IMR-90 (cell line): ENCODE results near the gene LRP1-AS. TPM values are rescaled to one million over a fixed set of nuclear protein-coding genes. Genes with fewer than 3 reads are reported as not detected.

Experiments used
- ATAC-seq: fragments of 200-7000 bp; cut with Tn5 transposase; 2 replicates; pipeline ENCODE4 v1.9.1; 2020; ENCODE audit warnings: low read depth, mild to moderate bottlenecking, moderate library complexity
- BruUV-seq: library from RNA; stranded (reverse); fragments of 400-500 nt; replicated peaks from 2 replicates; lab custom pipeline; 2021; lab: Mats Ljungman, UMichigan
- CTCF ChIA-PET: fragments of 300-600 bp; formaldehyde crosslinking; extraction: SDS; loops from one replicate; lab custom pipeline; 2021; ENCODE audit warnings: antibody characterized with exemption; lab: Yijun Ruan, JAX
- POLR2A ChIA-PET: fragments of 300-600 bp; sonication (Branson Sonifier 250); formaldehyde crosslinking; loops from one replicate; lab custom pipeline; 2022; ENCODE audit warnings: antibody characterized with exemption; ENCODE audit not compliant: unreplicated experiment; lab: Charles Lee
- DNase-seq: peaks from one replicate; pipeline ENCODE4 v3.0.0; 2013
- H2AFZ ChIP-seq: replicated peaks from 2 replicates; pipeline ENCODE3; 2013; ENCODE audit warnings: low read length, mild to moderate bottlenecking; ENCODE audit not compliant: poor library complexity
- H2AK5ac ChIP-seq: 2 replicates; pipeline ENCODE4 v1.6.1; 2013; ENCODE audit warnings: low read depth, low read length, inconsistent platforms
- H2AK9ac ChIP-seq: replicated peaks from 2 replicates; pipeline ENCODE3; 2013; ENCODE audit warnings: mild to moderate bottlenecking, low read depth, low read length, moderate library complexity; ENCODE audit not compliant: poor library complexity
- H2BK120ac ChIP-seq: 2 replicates; pipeline ENCODE4 v1.6.1; 2013; ENCODE audit warnings: low read depth, low read length, inconsistent platforms
- H2BK15ac ChIP-seq: 3 replicates; pipeline ENCODE4 v1.6.1; 2013; ENCODE audit warnings: low read depth, low read length, inconsistent platforms
- H2BK20ac ChIP-seq: 2 replicates; pipeline ENCODE4 v1.6.1; 2013; ENCODE audit warnings: low read depth, mild to moderate bottlenecking, inconsistent platforms, low read length, moderate library complexity
- H2BK5ac ChIP-seq: 2 replicates; pipeline ENCODE4 v1.6.1; 2013; ENCODE audit warnings: mild to moderate bottlenecking, low read depth, low read length, inconsistent platforms; ENCODE audit not compliant: poor library complexity, severe bottlenecking
- H3K14ac ChIP-seq: replicated peaks from 2 replicates; pipeline ENCODE4 v1.6.1; 2013; ENCODE audit warnings: low read depth, low read length, inconsistent platforms
- H3K18ac ChIP-seq: 2 replicates; pipeline ENCODE4 v1.6.1; 2013; ENCODE audit warnings: low read depth, low read length, control low read depth
- H3K23ac ChIP-seq: 2 replicates; pipeline ENCODE4 v1.6.1; 2013; ENCODE audit warnings: low read depth, low read length, inconsistent platforms
- H3K27ac ChIP-seq: 2 replicates; pipeline ENCODE4 v1.5.1; 2013; ENCODE audit warnings: mild to moderate bottlenecking, control low read depth, low read length; ENCODE audit not compliant: insufficient read depth
- H3K27me3 ChIP-seq: 2 replicates; pipeline ENCODE4 v1.6.1; 2013; ENCODE audit warnings: low read length; ENCODE audit not compliant: control insufficient read depth, insufficient read depth
- H3K36me3 ChIP-seq: 2 replicates; pipeline ENCODE4 v1.6.1; 2013; ENCODE audit warnings: low read length, mixed read lengths; ENCODE audit not compliant: control insufficient read depth, insufficient read depth
- H3K4ac ChIP-seq: 2 replicates; pipeline ENCODE4 v1.6.1; 2013; ENCODE audit warnings: low read depth, low read length, inconsistent platforms
- H3K4me1 ChIP-seq: 2 replicates; pipeline ENCODE4 v1.6.1; 2013; ENCODE audit warnings: low read length, mixed read lengths; ENCODE audit not compliant: control insufficient read depth, insufficient read depth
- H3K4me2 ChIP-seq: 2 replicates; pipeline ENCODE4 v1.6.1; 2013; ENCODE audit warnings: low read depth, mild to moderate bottlenecking, control low read depth, low read length, moderate library complexity
- H3K4me3 ChIP-seq: 2 replicates; pipeline ENCODE4 v1.5.1; 2013; ENCODE audit warnings: low read depth, mild to moderate bottlenecking, control low read depth, low read length, moderate library complexity; ENCODE audit not compliant: insufficient read depth
- H3K56ac ChIP-seq: 2 replicates; pipeline ENCODE4 v1.6.1; 2013; ENCODE audit warnings: low read length, inconsistent platforms; ENCODE audit not compliant: insufficient read depth; ENCODE audit errors: extremely low read depth
- H3K79me1 ChIP-seq, 2 experiments: 2 replicates each; pipeline ENCODE4 v1.6.1; 2013; ENCODE audit warnings: low read length in 2 of 2, inconsistent platforms in 1 of 2, low read depth in 1 of 2
- H3K9ac ChIP-seq: 2 replicates; pipeline ENCODE4 v1.6.1; 2013; ENCODE audit warnings: low read depth, low read length, control low read depth
- H3K9me1 ChIP-seq: 2 replicates; pipeline ENCODE4 v1.6.1; 2013; ENCODE audit warnings: low read length, inconsistent platforms; ENCODE audit not compliant: insufficient read depth
- H3K9me3 ChIP-seq: 2 replicates; pipeline ENCODE4 v1.6.1; 2013; ENCODE audit warnings: low read length; ENCODE audit not compliant: control insufficient read depth, insufficient read depth
- H4K20me1 ChIP-seq: 2 replicates; pipeline ENCODE4 v1.6.1; 2013; ENCODE audit warnings: low read length, inconsistent platforms; ENCODE audit not compliant: insufficient read depth
- H4K5ac ChIP-seq: 2 replicates; pipeline ENCODE4 v1.6.1; 2013; ENCODE audit warnings: mild to moderate bottlenecking, low read depth, low read length, control low read depth
- H4K8ac ChIP-seq, 2 experiments: 2 replicates each; pipeline ENCODE4 v1.6.1; 2013; ENCODE audit warnings: low read depth in 2 of 2, low read length in 2 of 2, control low read depth in 1 of 2, inconsistent platforms in 1 of 2
- H4K91ac ChIP-seq: 2 replicates; pipeline ENCODE4 v1.6.1; 2013; ENCODE audit warnings: low read depth, low read length, inconsistent platforms; ENCODE audit not compliant: insufficient read depth
- BHLHE40 ChIP-seq: fragments of 150-350 bp; IDR thresholded peaks from 2 replicates; pipeline ENCODE4 v1.6.1; 2016; ENCODE audit warnings: mild to moderate bottlenecking, low read depth, low read length
- CEBPB ChIP-seq: IDR thresholded peaks from 2 replicates; pipeline ENCODE4 v1.6.1; 2012; ENCODE audit warnings: low read depth, low read length, improper control_type of control experiment
- CHD1 ChIP-seq: IDR thresholded peaks from 2 replicates; pipeline ENCODE4 v1.6.1; 2012; ENCODE audit warnings: low read depth, low read length, improper control_type of control experiment
- CTCF ChIP-seq: conservative IDR thresholded peaks from 2 replicates; pipeline ENCODE4 v1.5.1; 2012; ENCODE audit warnings: mild to moderate bottlenecking, low read depth, low read length, improper control_type of control experiment
- ELK1 ChIP-seq: fragments of 150-350 bp; IDR thresholded peaks from 2 replicates; pipeline ENCODE4 v1.6.1; 2016; ENCODE audit warnings: low read depth, mild to moderate bottlenecking, low read length, moderate library complexity, borderline replicate concordance
- FOS ChIP-seq: fragments of 150-350 bp; IDR thresholded peaks from 2 replicates; pipeline ENCODE4 v1.6.1; 2016; ENCODE audit warnings: low read depth, low read length
- MAFK ChIP-seq: IDR thresholded peaks from 2 replicates; pipeline ENCODE4 v1.6.1; 2012; ENCODE audit warnings: low read depth, low read length, improper control_type of control experiment
- MAZ ChIP-seq: IDR thresholded peaks from 2 replicates; pipeline ENCODE4 v1.6.1; 2012; ENCODE audit warnings: low read depth, mild to moderate bottlenecking, low read length, improper control_type of control experiment, moderate library complexity, borderline replicate concordance
- MXI1 ChIP-seq: IDR thresholded peaks from 2 replicates; pipeline ENCODE4 v1.6.1; 2012; ENCODE audit warnings: low read depth, mild to moderate bottlenecking, low read length, moderate library complexity, borderline replicate concordance
- NFE2L2 ChIP-seq: fragments of 150-350 bp; IDR thresholded peaks from 2 replicates; pipeline ENCODE4 v1.6.1; 2016; ENCODE audit warnings: low read depth, mild to moderate bottlenecking, low read length
- POLR2A ChIP-seq: IDR thresholded peaks from 2 replicates; pipeline ENCODE4 v1.6.1; 2012; ENCODE audit warnings: mild to moderate bottlenecking, low read depth, low read length
- RAD21 ChIP-seq: IDR thresholded peaks from 2 replicates; pipeline ENCODE4 v1.6.1; 2012; ENCODE audit warnings: low read length, improper control_type of control experiment
- RCOR1 ChIP-seq: IDR thresholded peaks from 2 replicates; pipeline ENCODE4 v1.6.1; 2012; ENCODE audit warnings: mild to moderate bottlenecking, low read length, improper control_type of control experiment; ENCODE audit not compliant: insufficient replicate concordance
- RFX5 ChIP-seq: IDR thresholded peaks from 2 replicates; pipeline ENCODE4 v1.8.0; 2012; ENCODE audit warnings: low read depth, mild to moderate bottlenecking, low read length, moderate library complexity
- USF2 ChIP-seq: fragments of 150-350 bp; IDR thresholded peaks from 2 replicates; pipeline ENCODE4 v1.6.1; 2017; ENCODE audit warnings: mild to moderate bottlenecking, antibody characterized with exemption, low read length, low read depth
- WGBS, 2 experiments: methylation state at CpG; one replicate each; pipeline versions ENCODE4 v1.1.5 to v1.1.7; 2013; ENCODE audit warnings: missing lambda C conversion rate in 2 of 2; ENCODE audit not compliant: insufficient read length in 1 of 2; ENCODE audit errors: extremely low coverage in 2 of 2; 5-methylcytosine and 5-hydroxymethylcytosine counted together
- dilution Hi-C: fragments of 300-500 bp; cut with HindIII; formaldehyde crosslinking; loops from one replicate; pipeline ENCODE4 v1.14.3; 2018; ENCODE audit warnings: low sequenced_read_pairs; ENCODE audit not compliant: unreplicated experiment
- in situ Hi-C: fragments of 300-500 bp; cut with MboI; formaldehyde crosslinking; loops from 3 replicates; pipeline ENCODE4 v1.14.3; 2019; ENCODE audit warnings: low sequenced_read_pairs, inconsistent platforms, mixed read lengths
- intact Hi-C: fragments of 100-400 bp; cut with micrococcal nuclease; formaldehyde crosslinking; loops from 2 replicates; pipeline ENCODE4 v1.10.0; 2022
- polyA plus RNA-seq, 3 experiments: library from polyadenylated mRNA; depleted of rRNA; stranded (reverse); fragments of >200 nt; gene quantifications; 2 replicates each; pipeline ENCODE4 v1.2.3, GENCODE V29; 2012; ENCODE audit warnings: low replicate concordance in 1 of 3
- total RNA-seq: library from RNA; depleted of rRNA; stranded (reverse); fragments of >200 nt; gene quantifications from 2 replicates; pipeline ENCODE4 v1.2.3, GENCODE V29; 2012

LRP1-AS gene
- total and polyA plus RNA-seq, 2 of the 4 experiments (the other 2 are of a cell fraction) = not detected

- DNase-seq = no peak
- in situ Hi-C loops = no loop called here
- TF ChIP-seq USF2 (no peak), RCOR1 (no peak), MAFK (no peak), FOS (no peak), ELK1 (no peak), RFX5 (no peak), RAD21 (no peak), NFE2L2 (no peak), CEBPB (no peak), MXI1 (no peak), BHLHE40 (no peak), POLR2A (no peak), CHD1 (no peak), MAZ (no peak), CTCF (no peak)
Measured at GRCh38 chr12:57138526-57139272, 8.7 kb downstream of the LRP1-AS start.

More at GRCh38 chr12:57138526-57139272, 8.7 kb downstream of the LRP1-AS start:
- H2AK9ac ChIP-seq = no peak overlapping the region
- dilution Hi-C loops (no loop called here), intact Hi-C loops (no loop called here)
- peak overlapping the region; percentile 41; the same call in 1 of the 2 replicates for H3K23ac ChIP-seq
- no peak overlapping the region for H2BK15ac ChIP-seq
- H3K9ac ChIP-seq = no peak overlapping the region; the same call in 1 of the 2 replicates
- H3K4ac ChIP-seq = no peak overlapping the region
- no peak overlapping the region for H4K5ac ChIP-seq
- ChIA-PET POLR2A (interaction anchor here (0.8 kb wide), 1 partner anchor 11 kb away, joined by 3 read pairs; no protein-coding TSS in a partner anchor), CTCF (no interaction called here)
- H2AFZ ChIP-seq = no peak overlapping the region
- no peak overlapping the region for H2BK20ac ChIP-seq
- no peak overlapping the region for H2BK5ac ChIP-seq
- H4K91ac ChIP-seq = no peak overlapping the region
- H4K8ac ChIP-seq = no peak overlapping the region
- H3K36me3 ChIP-seq = peaks cover 60% of the 10 kb centered on the region
- peaks cover 61 to 94% of the 10 kb centered on the region in 2 experiments for H3K79me1 ChIP-seq
- peaks cover 33% of the 10 kb centered on the region for H3K9me1 ChIP-seq
- 60% methylated on average over 1 of the region's 13 CpGs; no CpG with 5 or more reads in 1 of the 2 experiments for WGBS, 2 experiments
- H3K56ac ChIP-seq = no peak overlapping the region
- H3K9me3 ChIP-seq = no peaks in the 10 kb centered on the region
- H3K27me3 ChIP-seq = no peaks in the 10 kb centered on the region
- peak overlapping the region; percentile 35 for H3K27ac ChIP-seq
- peak; percentile 18; the same call in 1 of the 2 replicates for ATAC-seq
- no peak overlapping the region for H2AK5ac ChIP-seq
- H3K4me1 ChIP-seq = peaks cover 51% of the 10 kb centered on the region
- no peak overlapping the region for H2BK120ac ChIP-seq
- no peak overlapping the region for H3K4me2 ChIP-seq
- peaks cover 93% of the 10 kb centered on the region for H4K20me1 ChIP-seq
- H3K14ac ChIP-seq = no peak overlapping the region
- no peak overlapping the region for H3K4me3 ChIP-seq
- BruUV-seq = no TSS peak
- H3K18ac ChIP-seq = no peak overlapping the region; the same call in 1 of the 2 replicates
